Muscle layer of colon (tissue), 2 donors: ENCODE results near the gene AFAP1.
"Not testable (repeated sequence)": the region's sequence is repeated elsewhere in the genome, so short reads cannot be mapped to it uniquely, and the experiment has no call there.

Experiments
- H3K27ac ChIP-seq: one replicate; pipeline ENCODE4 v1.7.0; 2013; ENCODE audit warnings: low read depth, mild to moderate bottlenecking, low read length, moderate library complexity
- H3K27me3 ChIP-seq, 2 donors: one replicate each; pipeline ENCODE4 v1.7.0; 2013; ENCODE audit warnings: low read length in 2 of 2, mild to moderate bottlenecking in 2 of 2; ENCODE audit not compliant: insufficient read depth in 2 of 2, control insufficient read depth in 1 of 2
- H3K36me3 ChIP-seq: one replicate; pipeline ENCODE4 v1.7.0; 2013; ENCODE audit warnings: mild to moderate bottlenecking, low read length; ENCODE audit not compliant: insufficient read depth
- H3K4me1 ChIP-seq: one replicate; pipeline ENCODE4 v1.7.0; 2013; ENCODE audit warnings: mild to moderate bottlenecking, low read length; ENCODE audit not compliant: insufficient read depth
- H3K4me3 ChIP-seq, 2 donors: one replicate each; pipeline ENCODE4 v1.7.0; 2013; ENCODE audit warnings: low read length in 2 of 2, low read depth in 1 of 2, mild to moderate bottlenecking in 1 of 2, moderate library complexity in 1 of 2
- H3K9ac ChIP-seq: one replicate; pipeline ENCODE4 v1.7.0; 2013; ENCODE audit warnings: low read length
- H3K9me3 ChIP-seq: one replicate; pipeline ENCODE4 v1.7.0; 2013; ENCODE audit warnings: mild to moderate bottlenecking, low read length
- donor health status: abdominal sarcoma.
- donor health status: Adenocarcinoma of cecum.

AFAP1 gene

GRCh38 chr4:7956934-7957656 is 17.4 kb upstream of the AFAP1 start:
- Histone ChIP-seq H3K36me3 (no peaks in the 10 kb centered on the region), H3K9ac (no peak overlapping the region), H3K27me3 (no peaks in the 10 kb centered on the region), H3K4me3 (no peak overlapping the region), H3K9me3 (no peaks in the 10 kb centered on the region), H3K27ac (no peak overlapping the region), H3K4me1 (peaks cover 30% of the 10 kb centered on the region)

GRCh38 chr4:7956270-7956808 is 16.7 kb upstream of the AFAP1 start:
- Histone ChIP-seq H3K9ac (no peak overlapping the region), H3K36me3 (no peaks in the 10 kb centered on the region), H3K4me1 (peaks cover 24% of the 10 kb centered on the region), H3K4me3 (no peak overlapping the region), H3K27ac (no peak overlapping the region), H3K9me3 (no peaks in the 10 kb centered on the region), H3K27me3 (no peaks in the 10 kb centered on the region)

GRCh38 chr4:7955393-7955792 is 15.7 kb upstream of the AFAP1 start:
- Histone ChIP-seq H3K4me1 (peaks cover 15% of the 10 kb centered on the region), H3K4me3 (no peak overlapping the region), H3K27me3 (no peaks in the 10 kb centered on the region), H3K27ac (no peak overlapping the region), H3K36me3 (no peaks in the 10 kb centered on the region), H3K9ac (no peak overlapping the region), H3K9me3 (no peaks in the 10 kb centered on the region)

GRCh38 chr4:7952615-7953014 is 13.0 kb upstream of the AFAP1 start:
- H3K36me3 ChIP-seq, result no peaks in the 10 kb centered on the region

GRCh38 chr4:7950301-7951092 is 10.8 kb upstream of the AFAP1 start:
- Histone ChIP-seq H3K27ac (no peak overlapping the region), H3K9ac (no peak overlapping the region), H3K9me3 (no peaks in the 10 kb centered on the region), H3K4me3 (no peak overlapping the region), H3K27me3 (no peaks in the 10 kb centered on the region), H3K4me1 (peaks cover 22% of the 10 kb centered on the region), H3K36me3 (no peaks in the 10 kb centered on the region)

More at GRCh38 chr4:7952615-7953014, 13.0 kb upstream of the AFAP1 start:
- Histone ChIP-seq H3K27ac (no peak overlapping the region), H3K27me3 (no peaks in the 10 kb centered on the region), H3K9me3 (no peaks in the 10 kb centered on the region), H3K9ac (no peak overlapping the region), H3K4me3 (no peak overlapping the region), H3K4me1 (peaks cover 13% of the 10 kb centered on the region)

GRCh38 chr4:7949759-7950158 is 10.1 kb upstream of the AFAP1 start:
- no peak overlapping the region for H3K4me3 ChIP-seq
- H3K36me3 ChIP-seq, result no peaks in the 10 kb centered on the region
- H3K27ac ChIP-seq, result no peak overlapping the region
- no peak overlapping the region for H3K9ac ChIP-seq
- H3K9me3 ChIP-seq, result no peaks in the 10 kb centered on the region
- H3K27me3 ChIP-seq, result no peaks in the 10 kb centered on the region
- peaks cover 24% of the 10 kb centered on the region for H3K4me1 ChIP-seq

- Histone ChIP-seq H3K4me1 (peaks cover 24% of the 10 kb centered on the region), H3K27ac (no peak overlapping the region), H3K4me3 (no peak overlapping the region), H3K36me3 (no peaks in the 10 kb centered on the region), H3K27me3 (no peaks in the 10 kb centered on the region), H3K9ac (no peak overlapping the region), H3K9me3 (no peaks in the 10 kb centered on the region)
These were observed 8.3 kb upstream of the AFAP1 start for GRCh38 chr4:7947927-7948326.

- no peaks in the 10 kb centered on the region for H3K27me3 ChIP-seq
These were observed 6.2 kb upstream of the AFAP1 start for GRCh38 chr4:7945709-7946380.

GRCh38 chr4:7944599-7945220 is 5.0 kb upstream of the AFAP1 start:
- H3K36me3 ChIP-seq, result no peaks in the 10 kb centered on the region
- no peaks in the 10 kb centered on the region for H3K27me3 ChIP-seq
- no peak overlapping the region for H3K27ac ChIP-seq
- H3K9me3 ChIP-seq, result no peaks in the 10 kb centered on the region
- no peak overlapping the region for H3K9ac ChIP-seq
- H3K4me3 ChIP-seq, result no peak overlapping the region
- H3K4me1 ChIP-seq, result peaks cover 23% of the 10 kb centered on the region

More at GRCh38 chr4:7945709-7946380, 6.2 kb upstream of the AFAP1 start:
- H3K4me3 ChIP-seq, result no peak overlapping the region
- H3K9me3 ChIP-seq, result no peaks in the 10 kb centered on the region
- H3K36me3 ChIP-seq, result no peaks in the 10 kb centered on the region
- no peak overlapping the region for H3K9ac ChIP-seq
- peaks cover 24% of the 10 kb centered on the region for H3K4me1 ChIP-seq
- H3K27ac ChIP-seq, result no peak overlapping the region

- H3K9me3 ChIP-seq, H3K27me3 ChIP-seq, H3K36me3 ChIP-seq: not testable (repeated sequence)
These were observed 4.0 kb upstream of the AFAP1 start for GRCh38 chr4:7943688-7944087.

GRCh38 chr4:7943211-7943610 is 3.5 kb upstream of the AFAP1 start:
- Histone ChIP-seq H3K36me3 (no peaks in the 10 kb centered on the region), H3K27me3 (no peaks in the 10 kb centered on the region), H3K9ac (no peak overlapping the region), H3K27ac (no peak overlapping the region), H3K9me3 (no peaks in the 10 kb centered on the region), H3K4me3 (no peak overlapping the region), H3K4me1 (peaks cover 11% of the 10 kb centered on the region)

More at GRCh38 chr4:7943688-7944087, 4.0 kb upstream of the AFAP1 start:
- peaks cover 13% of the 10 kb centered on the region for H3K4me1 ChIP-seq
- not testable (repeated sequence) for H3K4me3 ChIP-seq, H3K27ac ChIP-seq, H3K9ac ChIP-seq
